Caco-2 (cell line): ENCODE measurements around the gene SAA1. TPM values are rescaled to one million over a fixed set of nuclear protein-coding genes. Genes with fewer than 3 reads are reported as not detected.

Source experiments
- BruUV-seq: library from RNA; stranded (reverse); fragments of 400-500 nt; replicated peaks from 2 replicates; lab custom pipeline; 2021; lab: Mats Ljungman, UMichigan
- CTCF ChIA-PET: fragments of 300-600 bp; sonication (Branson Sonifier 250); formaldehyde crosslinking; loops from one replicate; lab custom pipeline; 2022; ENCODE audit warnings: antibody characterized with exemption; lab: Charles Lee
- POLR2A ChIA-PET: fragments of 300-600 bp; sonication (Branson Sonifier 250); formaldehyde crosslinking; loops from one replicate; lab custom pipeline; 2022; ENCODE audit warnings: antibody characterized with exemption; lab: Charles Lee
- DNase-seq, 2 experiments: peaks; one replicate each; pipeline versions ENCODE4 v3.0.0 to v3.0.0-alpha.2; 2020 to 2022
- H3K27me3 ChIP-seq: replicated peaks from 2 replicates; pipeline ENCODE4 v1.6.0; 2011; ENCODE audit warnings: low read length; ENCODE audit not compliant: control insufficient read depth, insufficient read depth
- H3K36me3 ChIP-seq: 2 replicates; pipeline ENCODE4 v1.5.1; 2011; ENCODE audit warnings: low read length; ENCODE audit not compliant: control insufficient read depth, insufficient read depth
- H3K4me1 ChIP-seq: fragments of 250-450 bp; sonication (Bioruptor Pico); 2 replicates; pipeline ENCODE4 v1.5.1; 2020; ENCODE audit warnings: mild to moderate bottlenecking
- H3K4me3 ChIP-seq: 2 replicates; pipeline ENCODE4 v1.5.1; 2011; ENCODE audit warnings: low read depth, mild to moderate bottlenecking, control low read depth, low read length
- H3K9me3 ChIP-seq: fragments of 250-450 bp; sonication (Bioruptor Pico); 2 replicates; pipeline ENCODE4 v1.5.1; 2020; ENCODE audit warnings: mild to moderate bottlenecking, moderate library complexity
- H3K27ac Mint-ChIP-seq: one replicate; pipeline ENCODE4 v1.8.0; 2022; ENCODE audit warnings: mixed read lengths; ENCODE audit not compliant: unreplicated experiment
- H3K27me3 Mint-ChIP-seq: one replicate; pipeline ENCODE4 v1.8.0; 2022; ENCODE audit warnings: mixed read lengths; ENCODE audit not compliant: insufficient read depth, unreplicated experiment
- H3K36me3 Mint-ChIP-seq: one replicate; pipeline ENCODE4 v1.8.0; 2022; ENCODE audit warnings: mild to moderate bottlenecking, mixed read lengths; ENCODE audit not compliant: insufficient read depth, unreplicated experiment
- H3K4me1 Mint-ChIP-seq: one replicate; pipeline ENCODE4 v1.8.0; 2022; ENCODE audit warnings: low read depth, mixed read lengths; ENCODE audit not compliant: unreplicated experiment
- H3K4me3 Mint-ChIP-seq: one replicate; pipeline ENCODE4 v1.8.0; 2022; ENCODE audit warnings: mild to moderate bottlenecking, moderate library complexity, mixed read lengths; ENCODE audit not compliant: unreplicated experiment
- H3K9me3 Mint-ChIP-seq: one replicate; pipeline ENCODE4 v1.8.0; 2022; ENCODE audit warnings: mixed read lengths; ENCODE audit not compliant: unreplicated experiment
- CTCF ChIP-seq, 2 experiments: fragments of 200-600 bp in 1 of 2; IDR thresholded peaks; 1 replicate in 1 of 2; 2 replicates in 1 of 2; pipeline versions ENCODE4 v1.5.1 to v1.8.0; 2011 to 2022; ENCODE audit warnings: antibody characterized with exemption in 1 of 2, control low read depth in 1 of 2, inconsistent platforms in 1 of 2, low read depth in 1 of 2, low read length in 1 of 2, mild to moderate bottlenecking in 1 of 2, moderate library complexity in 1 of 2; ENCODE audit not compliant: insufficient read depth in 1 of 2, severe bottlenecking in 1 of 2, unreplicated experiment in 1 of 2
- intact Hi-C: fragments of 100-400 bp; cut with micrococcal nuclease; formaldehyde crosslinking; loops from one replicate; pipeline ENCODE4 v1.10.0; 2022; ENCODE audit not compliant: unreplicated experiment
- total RNA-seq: library from RNA; stranded (reverse); gene quantifications from 2 replicates; pipeline ENCODE4 v1.2.3, GENCODE V29; 2022

Gene SAA1
- total RNA-seq, 1 experiment from 2014 or later: not detected

- H3K4me3 Mint-ChIP-seq: no peak overlapping the region
- no peak overlapping the region for H3K27ac Mint-ChIP-seq
- H3K9me3 Mint-ChIP-seq: no peaks in the 10 kb centered on the region
- Histone ChIP-seq H3K4me3 (no peak overlapping the region), H3K4me1 (no peaks in the 10 kb centered on the region), H3K9me3 (no peaks in the 10 kb centered on the region), H3K27me3 (no peaks in the 10 kb centered on the region), H3K36me3 (no peaks in the 10 kb centered on the region)
- H3K4me1 Mint-ChIP-seq: no peaks in the 10 kb centered on the region
- POLR2A ChIA-PET: no interaction called here
- H3K27me3 Mint-ChIP-seq: no peaks in the 10 kb centered on the region
- H3K36me3 Mint-ChIP-seq: no peaks in the 10 kb centered on the region
- intact Hi-C loops: no loop called here
- no peak for DNase-seq
- no peak for TF ChIP-seq CTCF (IDR thresholded peaks at IDR 0.05; ENCODE audit: insufficient read depth in 1 of 2, low read depth in 1 of 2, low read length in 1 of 2, severe bottlenecking in 1 of 2, unreplicated experiment in 1 of 2)
- CTCF ChIA-PET: interaction anchor here (1.0 kb wide), 3 partner anchors 26 to 154 kb away, joined by 3 to 11 read pairs (median 8); no protein-coding TSS in a partner anchor
- BruUV-seq: no TSS peak
Observed at GRCh38 chr11:18270102-18270501, 4.0 kb downstream of the SAA1 start.

GRCh38 chr11:18271206-18271605 lies 5.1 kb downstream of the SAA1 start:
- no peak for TF ChIP-seq CTCF (IDR thresholded peaks at IDR 0.05; ENCODE audit: insufficient read depth in 1 of 2, low read depth in 1 of 2, low read length in 1 of 2, severe bottlenecking in 1 of 2, unreplicated experiment in 1 of 2)
- Mint-ChIP-seq H3K36me3 (no peaks in the 10 kb centered on the region), H3K27ac (no peak overlapping the region), H3K9me3 (no peaks in the 10 kb centered on the region), H3K27me3 (no peaks in the 10 kb centered on the region), H3K4me3 (no peak overlapping the region), H3K4me1 (no peaks in the 10 kb centered on the region)
- BruUV-seq: no TSS peak
- ChIA-PET CTCF (no interaction called here), POLR2A (no interaction called here)
- H3K27me3 ChIP-seq: no peaks in the 10 kb centered on the region
- intact Hi-C loops: no loop called here
- H3K4me3 ChIP-seq: no peak overlapping the region
- no peaks in the 10 kb centered on the region for H3K9me3 ChIP-seq
- no peaks in the 10 kb centered on the region for H3K36me3 ChIP-seq
- no peak for DNase-seq
- H3K4me1 ChIP-seq: no peaks in the 10 kb centered on the region

GRCh38 chr11:18277565-18278271 lies 11.7 kb downstream of the SAA1 start:
- POLR2A ChIA-PET: no interaction called here

More at GRCh38 chr11:18277565-18278271, 11.7 kb downstream of the SAA1 start:
- no peaks in the 10 kb centered on the region for H3K4me1 ChIP-seq
- no peak for DNase-seq
- Mint-ChIP-seq H3K4me1 (no peaks in the 10 kb centered on the region), H3K9me3 (no peaks in the 10 kb centered on the region), H3K4me3 (no peak overlapping the region), H3K36me3 (peaks cover 40% of the 10 kb centered on the region), H3K27ac (no peak overlapping the region), H3K27me3 (no peaks in the 10 kb centered on the region)
- no peak overlapping the region for H3K4me3 ChIP-seq
- no peaks in the 10 kb centered on the region for H3K9me3 ChIP-seq
- CTCF ChIA-PET: no interaction called here
- H3K36me3 ChIP-seq: peaks cover 3% of the 10 kb centered on the region; the same call in 1 of the 2 replicates
- intact Hi-C loops: no loop called here
- BruUV-seq: no TSS peak
- no peaks in the 10 kb centered on the region for H3K27me3 ChIP-seq
- no peak for TF ChIP-seq CTCF (IDR thresholded peaks at IDR 0.05; ENCODE audit: insufficient read depth in 1 of 2, low read depth in 1 of 2, low read length in 1 of 2, severe bottlenecking in 1 of 2, unreplicated experiment in 1 of 2)
